Measurements from ENCODE around the gene LHPP.
"Not testable (repeated sequence)": the region's sequence is repeated elsewhere in the genome, so short reads cannot be mapped to it uniquely, and the experiment has no call there.

The LHPP gene

DNA sequence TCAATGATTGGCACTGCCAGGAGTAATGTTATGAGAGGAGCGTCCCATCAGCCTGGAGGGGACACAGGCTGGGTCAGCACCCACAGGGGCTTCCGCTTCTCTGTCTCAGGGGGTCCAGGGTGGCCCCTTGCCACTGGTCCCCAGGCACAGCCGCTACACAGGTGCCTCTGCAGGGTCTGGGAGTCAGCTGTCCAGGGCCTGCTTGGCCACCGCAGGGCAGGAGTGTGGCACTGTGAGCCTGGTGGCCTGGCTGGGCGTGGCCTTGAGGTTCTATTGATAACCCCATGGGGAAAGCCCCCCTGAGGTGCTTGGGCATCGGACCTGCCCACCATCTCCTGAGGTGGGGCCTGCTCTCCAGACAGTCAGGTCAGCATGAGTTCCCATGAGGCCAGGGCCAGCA, 136.6 kb downstream of the LHPP start:
- no peak for FAIRE-seq

DNA sequence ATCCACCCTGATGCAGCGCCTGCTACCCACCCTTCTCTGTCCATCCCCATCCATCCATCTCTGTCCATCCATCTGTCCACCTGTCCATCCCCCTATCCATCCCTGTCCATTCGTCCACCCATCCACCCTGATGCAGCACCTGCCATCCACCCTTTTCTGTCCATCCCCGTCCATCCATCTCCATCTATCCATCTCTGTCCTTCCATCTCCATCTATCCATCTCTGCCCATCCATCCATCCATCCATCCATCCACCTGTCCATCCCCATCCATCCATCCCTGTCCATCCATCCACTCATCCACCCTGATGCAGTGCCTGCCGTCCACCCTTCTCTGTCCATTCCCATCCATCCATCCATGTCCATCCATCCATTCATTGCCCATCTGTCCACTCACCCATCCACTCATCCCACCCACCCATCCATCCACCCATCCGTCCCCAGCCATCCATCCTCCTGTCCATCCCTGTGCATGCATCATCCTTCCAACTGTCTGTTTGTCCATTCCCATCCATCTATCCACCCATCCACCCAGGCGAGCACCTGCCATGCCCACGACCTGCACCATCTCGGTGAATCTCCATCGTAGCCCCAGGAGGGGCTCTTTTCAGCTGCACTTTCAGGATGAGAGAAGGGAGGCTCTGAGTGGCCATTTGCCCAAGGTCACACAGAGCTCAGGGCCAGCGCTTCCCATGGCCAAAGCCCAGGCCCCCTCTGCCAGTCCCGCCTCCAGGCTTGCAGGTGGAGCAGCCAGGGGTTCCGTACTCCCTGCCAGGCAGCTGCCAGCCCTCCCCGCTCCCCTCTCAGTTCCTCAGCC, 137.4 kb downstream of the LHPP start:
- no peak for FAIRE-seq

DNA sequence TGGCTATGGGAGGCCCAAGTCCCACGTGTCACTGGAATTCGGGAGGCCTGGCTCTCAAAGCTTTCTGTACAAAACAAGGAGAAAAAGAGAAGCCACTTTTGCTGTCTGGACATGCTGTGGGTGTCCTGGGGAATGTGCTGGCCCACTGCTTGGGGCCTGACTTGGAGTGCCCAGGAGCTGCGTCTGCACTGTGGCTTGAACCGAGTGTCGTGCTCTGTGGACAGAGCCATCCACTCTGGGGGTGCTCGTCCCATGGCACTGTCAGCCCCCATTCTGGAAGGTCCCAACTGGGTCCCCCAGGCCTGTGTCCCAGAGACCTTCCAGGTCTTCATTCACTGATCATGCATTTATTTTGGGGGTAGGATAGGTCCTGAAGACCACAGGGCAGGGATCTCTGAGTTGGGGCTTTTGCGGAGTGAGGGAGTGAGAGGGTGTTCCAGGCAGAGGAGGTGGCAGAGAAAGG, 138.0 kb downstream of the LHPP start:
- FAIRE-seq, result no peak

DNA sequence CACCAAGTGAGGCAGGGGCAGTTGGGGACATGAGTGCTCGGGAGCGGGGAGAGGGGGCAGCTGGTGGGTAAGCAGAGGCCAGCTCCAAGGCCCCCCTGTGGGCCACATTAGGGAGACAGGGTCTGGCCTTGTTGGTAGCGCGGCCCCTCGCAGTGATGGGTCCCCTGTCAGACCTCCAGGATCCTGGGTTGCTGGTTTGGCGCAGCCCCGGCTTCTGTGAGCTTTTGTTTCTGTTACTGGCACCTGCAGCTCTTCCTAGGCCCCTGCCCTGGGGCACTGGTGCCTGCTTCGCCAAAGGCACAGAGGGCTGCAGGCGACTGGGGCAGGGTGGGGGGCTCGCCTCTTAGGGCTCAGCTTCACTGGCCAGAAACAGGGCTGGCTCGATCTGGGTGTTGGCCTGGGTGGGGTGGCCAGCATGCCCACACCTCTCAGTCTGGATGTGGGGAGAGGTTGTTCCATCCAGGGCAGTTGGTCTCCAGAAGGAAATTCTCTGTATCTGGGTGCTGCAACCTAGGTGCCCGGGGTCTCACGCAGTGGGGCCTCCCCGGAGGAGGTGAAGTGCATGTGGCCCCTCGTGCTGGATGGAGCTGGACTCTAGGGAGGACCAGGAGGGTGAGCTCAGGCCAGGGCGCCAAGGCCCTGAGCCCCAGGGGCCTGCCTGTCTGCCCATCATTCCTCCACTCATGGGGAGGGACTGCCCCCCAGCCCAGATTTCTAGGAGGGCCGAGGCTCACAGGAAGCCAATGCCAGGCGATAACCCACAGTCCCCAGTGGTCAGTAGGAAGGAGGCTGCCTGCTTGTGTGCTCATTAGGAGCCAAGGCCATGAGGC, 138.6 kb downstream of the LHPP start:
- no peak for FAIRE-seq

DNA sequence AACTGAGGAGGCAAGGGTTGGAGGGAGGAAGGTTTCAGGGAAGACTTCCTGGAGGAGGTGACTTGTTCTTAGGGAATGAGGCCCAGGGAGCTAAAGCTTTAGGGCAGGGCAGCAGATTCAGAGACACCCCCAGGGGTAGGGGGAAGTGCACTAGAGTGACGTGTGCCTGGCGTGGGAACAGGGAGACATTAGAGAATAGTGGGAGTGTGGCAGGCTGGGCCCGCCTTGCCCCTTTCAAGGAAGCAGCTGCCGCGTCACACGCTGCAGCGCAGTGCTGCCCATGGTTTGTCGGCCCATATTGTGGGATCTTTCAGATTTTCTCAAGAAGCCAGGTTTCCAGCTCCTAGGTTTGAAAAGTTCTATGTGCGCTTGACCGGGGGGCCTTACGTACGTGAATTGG, 139.4 kb downstream of the LHPP start:
- no peak for FAIRE-seq

DNA sequence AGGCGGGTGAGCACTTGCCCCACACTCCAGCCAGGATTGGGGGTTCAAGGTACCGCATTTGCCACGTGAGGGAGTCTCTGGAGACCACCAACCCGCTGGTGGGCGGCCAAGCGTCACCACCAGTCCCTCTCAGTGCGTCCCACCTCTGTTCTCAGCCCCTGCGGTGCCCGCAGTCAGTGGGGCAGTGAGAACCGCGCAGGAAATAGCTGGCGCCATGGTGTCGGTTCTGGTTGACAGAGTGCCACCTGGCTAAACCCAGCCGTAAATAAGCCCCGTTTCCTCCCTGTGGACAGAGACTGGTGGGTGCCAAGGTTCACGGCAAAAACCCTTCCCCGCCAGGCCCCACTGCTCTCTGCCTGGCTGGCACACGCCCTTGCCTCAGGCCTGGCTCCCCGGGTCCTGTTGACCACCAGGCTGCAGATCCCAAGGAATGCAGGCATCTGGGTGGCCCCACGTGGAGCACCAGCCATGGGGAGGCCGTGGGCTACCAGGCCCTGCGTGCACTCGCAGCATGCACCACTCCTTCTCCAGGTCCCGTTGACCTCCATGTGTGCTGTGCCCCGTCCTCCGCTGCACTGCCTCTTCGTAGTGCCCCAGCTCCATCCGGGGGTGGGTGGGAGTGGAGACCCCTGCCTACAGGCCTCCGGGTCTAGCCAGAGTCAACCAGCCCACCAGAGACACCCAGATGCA, 140.0 kb downstream of the LHPP start:
- no peak for FAIRE-seq

DNA sequence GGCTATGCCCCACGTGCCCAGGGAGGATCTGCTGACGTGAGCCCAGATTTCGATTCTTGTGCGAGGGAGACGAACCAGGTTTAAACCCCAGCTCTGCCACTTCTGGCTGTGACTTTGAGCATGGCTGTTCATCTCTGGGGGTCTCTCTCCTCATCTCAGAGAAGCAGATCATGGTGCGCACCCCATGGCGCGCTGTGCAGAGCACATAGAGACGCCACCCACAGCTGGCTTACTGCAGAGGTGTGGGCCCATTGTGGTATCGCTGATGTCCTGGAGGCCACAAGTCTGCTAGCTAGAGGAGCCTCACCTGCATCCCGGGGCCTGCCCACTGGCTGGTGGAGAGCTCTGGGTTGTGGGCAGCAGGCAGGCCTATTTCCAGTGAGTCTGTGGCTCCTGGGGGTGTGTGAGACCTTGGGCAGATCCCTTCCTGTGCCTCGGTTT, 140.5 kb downstream of the LHPP start:
- no peak for FAIRE-seq

DNA sequence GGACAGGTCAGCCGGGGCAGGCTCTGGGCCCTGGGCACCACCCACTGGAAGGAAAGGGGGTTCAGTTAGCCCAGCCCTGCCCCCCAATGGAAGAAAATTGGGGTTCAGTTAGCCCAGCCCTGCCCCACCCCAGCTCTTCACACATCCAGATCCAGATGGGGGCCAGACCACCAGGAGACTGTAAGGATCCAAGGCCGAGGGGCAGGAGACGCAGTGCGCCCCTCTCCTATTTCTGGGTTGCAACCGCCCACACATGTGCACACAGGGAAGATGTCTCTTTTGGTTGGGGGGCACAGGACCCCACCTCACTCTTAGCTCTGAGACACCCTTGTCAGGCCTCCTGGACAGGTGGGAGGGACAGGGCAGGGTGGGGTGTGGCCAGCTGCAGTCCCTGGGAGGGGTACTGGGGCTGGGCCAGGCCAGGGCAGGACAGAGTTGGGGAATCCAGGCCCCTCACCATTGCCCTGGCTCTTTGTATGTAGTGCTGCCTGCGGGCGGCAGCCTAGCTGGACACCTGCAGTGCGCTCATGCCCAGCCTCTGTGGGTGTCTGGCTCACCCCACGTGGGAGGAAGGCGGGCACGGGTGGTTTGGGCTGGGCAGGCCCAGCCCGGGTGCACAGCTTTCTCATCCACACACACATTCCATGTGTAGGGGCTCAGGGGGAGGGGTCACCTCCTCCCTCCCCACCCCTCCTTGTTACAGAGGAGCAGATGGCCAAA, 141.2 kb downstream of the LHPP start:
- FAIRE-seq, result no peak

DNA sequence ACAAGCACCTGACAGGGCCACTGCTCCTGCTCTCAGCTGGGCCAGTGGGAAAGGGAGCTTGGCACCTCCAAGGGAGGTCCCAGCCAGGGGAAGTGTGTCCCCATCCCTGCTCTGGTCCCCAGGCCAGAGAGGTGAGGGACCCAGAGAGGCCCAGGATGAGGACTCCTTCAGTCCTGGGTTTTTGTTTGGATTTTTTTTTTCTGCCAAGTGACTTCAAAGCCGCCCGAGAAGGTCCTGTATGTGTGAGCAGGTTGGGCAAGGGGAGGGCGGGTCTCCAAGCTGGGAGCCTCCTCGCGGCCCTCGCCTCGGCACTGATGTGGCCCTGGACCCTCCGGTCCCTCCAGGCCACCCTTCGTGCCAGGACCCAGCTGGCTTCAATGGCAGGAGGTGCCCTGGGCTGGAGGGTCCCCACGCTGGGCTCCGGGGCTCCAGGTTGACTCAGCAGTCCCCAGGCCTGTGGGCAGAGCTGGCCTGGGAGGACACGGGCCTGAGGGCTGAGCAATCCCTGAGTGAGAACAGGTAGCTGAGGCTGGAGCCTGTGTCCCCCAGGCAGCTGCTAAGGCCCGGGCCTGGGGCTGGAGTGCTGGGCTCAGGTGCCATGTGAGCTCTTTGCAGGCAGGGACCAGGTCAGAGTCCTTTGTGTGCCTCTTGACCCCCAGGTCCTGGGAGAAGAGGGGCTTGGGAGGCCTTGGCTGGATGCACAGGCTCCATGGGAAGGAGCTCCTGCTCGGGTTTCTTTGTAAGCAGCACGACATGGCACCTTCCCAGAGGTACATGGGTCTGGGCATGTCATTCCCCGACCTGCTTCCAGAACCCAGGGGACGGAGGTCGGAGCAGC, 142.0 kb downstream of the LHPP start:
- no peak for FAIRE-seq

DNA sequence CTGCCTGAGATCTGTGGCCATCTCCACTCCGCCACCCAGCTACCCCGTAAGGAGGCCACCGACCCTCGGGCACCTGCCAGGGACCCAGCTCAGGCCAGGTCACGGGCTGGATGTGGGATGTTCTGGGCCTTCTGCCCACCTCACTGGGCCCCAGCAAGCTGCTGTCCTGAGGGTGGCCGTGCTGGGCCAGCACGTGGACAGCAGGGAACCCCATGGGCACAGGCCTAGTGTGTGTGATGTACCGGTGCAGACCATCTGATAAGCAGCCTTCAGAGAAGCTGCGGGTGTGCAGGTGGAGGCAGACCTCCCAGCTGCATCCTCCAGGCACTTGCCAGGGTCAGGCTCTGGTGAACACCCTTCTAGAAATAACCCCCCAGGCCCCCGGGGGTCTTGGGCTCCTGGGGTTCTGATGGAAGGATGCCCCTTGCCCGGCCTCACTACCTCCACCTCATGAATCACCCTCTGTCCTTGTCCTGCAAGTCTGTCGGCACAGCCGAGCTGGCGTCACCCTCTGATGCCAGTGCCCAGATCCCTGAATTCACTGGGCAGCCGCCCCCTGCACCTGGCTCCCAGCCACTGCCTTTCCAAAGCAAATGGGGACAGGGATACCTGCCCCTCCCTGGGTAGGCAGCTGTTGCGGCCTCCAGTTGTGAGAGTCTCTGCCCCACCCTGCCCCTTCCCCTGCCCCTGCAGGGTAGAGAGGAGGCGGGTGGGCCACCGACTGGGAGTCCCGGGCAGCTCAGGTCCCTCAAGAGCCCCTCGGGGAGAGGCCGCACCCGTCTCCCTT, 142.8 kb downstream of the LHPP start:
- FAIRE-seq, result no peak

DNA sequence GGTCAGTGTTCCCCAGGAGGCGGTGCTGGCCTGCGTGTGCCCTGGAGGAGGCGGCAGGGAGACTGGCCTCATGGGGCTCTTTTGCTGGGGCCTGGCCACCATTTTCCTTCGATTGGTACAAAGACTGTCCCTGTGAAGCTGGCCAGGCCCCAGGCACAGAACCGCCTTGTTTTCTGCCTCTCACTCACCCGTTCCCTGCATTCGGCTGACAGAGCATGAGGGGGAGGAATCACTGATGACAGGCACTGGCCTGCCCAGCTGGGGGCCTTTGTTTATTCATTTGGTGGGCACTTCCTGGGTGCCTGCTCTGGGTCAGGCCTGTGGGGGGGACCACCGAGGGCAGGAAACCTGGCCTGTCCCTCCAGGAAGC, 143.4 kb downstream of the LHPP start:
- FAIRE-seq, result no peak

DNA sequence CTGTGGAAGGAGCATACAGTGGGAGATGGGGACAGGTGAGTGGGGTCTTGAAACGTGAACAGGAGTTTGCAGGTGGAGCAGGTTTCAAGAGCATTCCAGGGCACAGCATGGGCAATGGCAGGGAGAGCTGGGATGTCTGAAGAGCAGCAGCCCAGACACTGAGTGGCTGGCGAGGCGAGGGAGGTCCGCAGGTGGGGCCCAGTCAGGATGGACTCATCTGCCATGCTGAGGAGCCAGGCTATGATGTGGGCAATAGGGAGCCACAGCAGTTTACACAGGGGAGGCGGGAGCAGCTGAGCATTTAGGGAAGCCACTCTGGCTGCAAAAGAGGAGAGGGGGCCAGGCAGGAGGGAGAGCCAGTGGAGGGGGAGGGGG, 143.8 kb downstream of the LHPP start:
- no peak for FAIRE-seq

DNA sequence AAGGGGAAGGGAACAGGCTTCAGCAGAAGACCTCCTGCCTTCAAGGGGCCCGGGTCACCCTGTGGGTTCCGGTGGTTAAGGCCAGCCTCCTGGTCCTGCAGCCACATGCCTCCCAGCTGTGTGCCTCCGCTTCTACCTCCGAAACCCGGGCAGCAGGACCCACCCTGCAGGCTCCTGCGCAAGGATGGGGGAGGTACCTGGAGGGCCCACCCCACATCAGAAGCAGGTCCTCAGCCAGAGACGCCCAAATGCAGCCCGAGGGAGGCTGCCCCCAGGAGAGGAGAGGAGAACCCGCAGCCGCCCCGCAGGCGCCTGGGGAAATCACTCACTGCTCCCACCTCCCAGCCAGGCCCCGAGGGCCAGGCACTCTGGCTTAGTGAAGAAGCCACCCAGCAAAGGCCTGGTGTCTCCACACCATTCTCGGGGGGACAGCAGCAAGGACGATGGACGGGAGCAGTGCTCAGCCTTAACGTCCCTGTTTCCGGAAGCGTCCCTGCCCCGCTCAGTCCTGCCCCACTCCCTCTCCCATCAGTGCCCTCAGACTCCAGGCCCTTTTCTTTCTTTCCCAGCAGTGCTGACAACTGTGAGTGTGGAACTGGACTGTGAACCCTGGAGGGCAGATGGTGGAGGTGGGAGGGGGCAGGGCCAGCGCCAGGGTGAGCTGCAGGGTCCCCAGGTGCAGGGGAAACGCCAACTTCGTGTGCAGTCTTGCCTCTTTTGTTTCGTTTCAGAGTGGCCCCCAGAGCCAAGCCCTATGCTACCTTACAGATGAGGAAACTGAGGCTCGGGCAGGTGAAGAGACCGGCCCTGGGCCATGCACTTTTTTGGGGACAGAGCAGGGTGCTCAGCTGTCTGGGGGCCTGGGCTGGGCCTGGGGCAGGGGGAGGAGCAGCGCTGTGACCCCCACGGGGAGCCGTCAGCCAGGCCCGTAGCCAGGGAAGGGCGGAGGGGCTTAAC, 144.5 kb downstream of the LHPP start:
- FAIRE-seq, result no peak

DNA sequence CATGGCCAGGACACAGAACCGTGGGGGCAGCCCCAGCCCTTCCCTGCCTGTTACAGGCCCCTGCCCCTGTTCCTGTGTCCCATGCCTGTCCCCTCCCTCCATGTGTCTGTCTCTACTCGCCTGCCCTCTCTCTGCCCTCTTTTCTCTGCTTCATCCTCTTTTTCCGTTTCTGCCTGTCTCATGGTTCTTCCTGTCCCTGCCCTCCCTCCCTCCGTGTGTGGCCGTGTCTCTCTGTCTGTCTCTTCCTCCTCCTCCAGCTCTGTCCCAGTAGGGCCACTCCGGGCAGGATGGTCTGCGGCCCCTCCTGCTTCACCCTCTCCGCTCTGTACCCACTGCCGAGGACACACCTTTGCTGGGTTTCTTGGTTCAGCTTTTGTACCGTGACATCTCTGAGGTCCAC, 145.2 kb downstream of the LHPP start:
- FAIRE-seq, result no peak

DNA sequence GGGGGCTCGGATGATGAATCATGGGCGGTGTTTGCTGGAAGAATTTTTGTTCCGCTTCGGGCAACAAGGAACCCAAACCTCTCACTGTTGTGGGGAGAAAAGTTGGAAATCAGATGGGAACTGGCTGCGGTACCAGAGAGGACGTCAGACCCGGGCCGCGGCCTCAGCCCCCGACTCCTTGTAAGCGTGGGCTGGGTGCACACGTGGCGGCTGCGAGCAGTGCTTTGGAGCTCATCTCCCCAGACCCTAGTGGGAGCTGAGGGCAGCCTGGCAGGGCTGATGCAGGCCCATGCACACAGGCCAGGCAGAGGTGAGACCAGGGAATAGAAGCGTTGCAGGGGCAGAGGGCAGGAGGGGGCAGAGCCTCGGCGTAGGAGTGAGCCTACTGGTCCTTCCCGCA, 146.1 kb downstream of the LHPP start:
- FAIRE-seq, result no peak

DNA sequence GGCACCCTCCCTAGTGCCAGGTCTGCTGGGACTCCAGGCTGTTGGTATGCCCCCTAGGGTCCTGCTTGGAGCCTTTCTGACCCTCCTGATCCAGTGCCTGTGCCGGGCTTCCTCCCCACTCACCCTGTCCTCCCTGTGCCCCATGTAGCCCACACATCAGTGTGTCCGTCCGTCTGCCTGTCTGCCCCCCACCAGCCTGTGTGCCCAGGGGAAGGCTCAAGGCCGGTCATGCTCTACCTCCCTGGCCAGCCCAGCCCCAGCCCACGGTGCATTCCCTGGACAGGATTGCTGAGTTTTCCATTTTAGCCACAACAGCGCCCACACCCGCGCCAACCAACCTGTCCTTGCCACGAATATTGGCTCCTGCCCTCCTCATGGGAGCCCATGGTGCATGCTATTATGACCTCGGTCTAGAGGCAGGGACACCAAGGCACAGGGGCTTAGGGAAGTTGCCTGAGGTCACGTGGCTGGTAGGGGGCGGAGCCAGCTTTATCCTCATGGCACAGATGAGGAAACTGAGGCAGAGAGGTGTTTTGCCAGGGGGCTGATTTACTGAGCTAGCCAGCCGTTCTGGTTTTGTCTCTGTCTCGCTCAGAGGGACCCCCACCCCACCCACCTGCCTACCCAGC, 146.6 kb downstream of the LHPP start:
- no peak for FAIRE-seq

DNA sequence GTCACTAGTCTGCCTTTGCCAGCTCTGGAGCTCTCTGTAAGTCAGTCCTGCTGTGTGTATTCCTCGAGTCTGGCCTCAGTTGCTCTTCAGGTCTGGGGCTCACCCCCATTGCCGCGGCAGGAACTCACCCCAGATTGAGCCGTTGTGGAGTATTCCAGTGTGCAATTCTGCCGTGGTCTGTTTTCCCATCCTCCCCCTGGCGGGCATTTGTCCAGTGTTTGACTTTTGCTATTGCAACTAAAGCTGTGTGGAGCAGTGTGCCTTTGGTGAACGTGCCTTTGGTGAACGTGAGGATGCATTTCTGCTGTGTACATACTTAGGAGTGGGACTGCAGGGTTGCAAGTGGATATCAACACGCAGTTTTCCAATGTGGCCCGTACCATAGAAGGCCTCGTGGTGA, 148.1 kb downstream of the LHPP start:
- no peak for FAIRE-seq

DNA sequence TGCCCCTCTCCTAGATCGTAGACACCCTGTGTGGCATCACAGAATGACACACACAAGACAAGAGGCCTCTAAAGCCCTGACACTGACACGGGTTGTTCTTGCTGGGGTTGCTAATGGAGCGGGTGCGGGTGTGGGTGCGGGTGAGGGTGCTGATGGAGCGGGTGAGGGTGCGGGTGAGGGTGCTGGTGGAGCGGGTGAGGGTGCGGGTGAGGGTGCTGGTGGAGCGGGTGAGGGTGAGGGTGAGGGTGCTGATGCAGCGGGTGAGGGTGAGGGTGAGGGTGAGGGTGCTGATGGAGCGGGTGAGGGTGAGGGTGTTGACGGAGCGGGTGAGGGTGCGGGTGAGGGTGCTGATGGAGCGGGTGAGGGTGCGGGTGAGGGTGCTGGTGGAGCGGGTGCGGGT, 148.6 kb downstream of the LHPP start:
- not testable (repeated sequence) for FAIRE-seq

DNA sequence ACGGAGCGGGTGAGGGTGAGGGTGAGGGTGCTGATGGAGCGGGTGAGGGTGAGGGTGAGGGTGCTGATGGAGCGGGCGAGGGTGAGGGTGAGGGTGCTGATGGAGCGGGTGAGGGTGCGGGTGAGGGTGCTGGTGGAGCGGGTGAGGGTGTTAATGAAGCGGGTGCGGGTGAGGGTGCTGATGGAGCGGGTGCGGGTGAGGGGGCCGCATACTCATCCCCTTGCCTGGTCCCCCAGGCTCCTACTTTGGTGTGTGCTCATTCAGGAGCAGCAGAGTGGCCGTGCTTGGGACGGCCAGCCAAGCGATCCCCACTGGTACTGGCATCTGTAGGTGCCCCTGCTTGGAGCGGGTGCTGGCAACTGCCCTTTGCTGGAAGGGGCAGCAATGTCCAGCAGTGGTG, 149.2 kb downstream of the LHPP start:
- not testable (repeated sequence) for FAIRE-seq
